HUES64 (cell line): ENCODE measurements around the gene RALGPS1.

Experiments
- H3K27ac ChIP-seq: 2 replicates; pipeline ENCODE4 v1.7.0; 2013; ENCODE audit warnings: low read depth, low read length, inconsistent platforms
- H3K27me3 ChIP-seq: 2 replicates; pipeline ENCODE4 v1.6.1; 2013; ENCODE audit warnings: mild to moderate bottlenecking, low read length; ENCODE audit not compliant: insufficient read depth
- H3K36me3 ChIP-seq: 2 replicates; pipeline ENCODE4 v1.6.1; 2013; ENCODE audit warnings: mild to moderate bottlenecking, low read length; ENCODE audit not compliant: insufficient read depth
- H3K4me1 ChIP-seq: 2 replicates; pipeline ENCODE4 v1.6.1; 2013; ENCODE audit warnings: mild to moderate bottlenecking, low read length, moderate library complexity; ENCODE audit not compliant: insufficient read depth
- H3K4me3 ChIP-seq: 2 replicates; pipeline ENCODE4 v1.5.1; 2013; ENCODE audit warnings: mild to moderate bottlenecking, low read length, moderate library complexity
- H3K9ac ChIP-seq: 2 replicates; pipeline ENCODE4 v1.6.1; 2013; ENCODE audit warnings: mild to moderate bottlenecking, low read depth, low read length
- H3K9me3 ChIP-seq: 2 replicates; pipeline ENCODE4 v1.6.1; 2013; ENCODE audit warnings: low read depth, low read length; ENCODE audit not compliant: insufficient read depth
- WGBS: fragments of 150-250, 120-280 bp; methylation state at CpG from one replicate; pipeline ENCODE4 v1.1.7; 2013; ENCODE audit warnings: missing lambda C conversion rate; 5-methylcytosine and 5-hydroxymethylcytosine counted together

RALGPS1 gene

DNA sequence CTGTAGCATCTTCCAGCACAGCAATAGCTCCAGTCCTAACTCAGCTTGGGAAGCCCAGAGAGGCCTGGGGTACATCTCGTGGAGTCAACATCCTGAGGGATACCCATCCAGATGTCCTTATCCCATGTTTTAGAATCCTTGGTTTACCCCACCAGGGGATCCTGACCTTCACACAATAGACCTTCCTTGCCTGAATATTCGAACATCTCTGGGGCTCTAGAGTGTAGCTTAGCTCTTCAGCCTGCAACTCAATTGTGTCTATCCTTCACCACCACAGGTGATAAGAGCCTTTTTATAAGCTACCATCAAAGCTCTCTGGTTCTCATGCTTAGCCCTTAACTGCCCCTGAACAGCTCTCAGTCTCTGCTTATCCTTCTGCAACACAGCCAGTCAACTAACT lies 7.5 kb upstream of the RALGPS1 start:
- Histone ChIP-seq H3K9ac (no peak overlapping the region; the same call in 1 of the 2 replicates), H3K4me1 (no peaks in the 10 kb centered on the region), H3K27me3 (peaks cover 9% of the 10 kb centered on the region), H3K9me3 (no peaks in the 10 kb centered on the region), H3K36me3 (no peaks in the 10 kb centered on the region), H3K4me3 (no peak overlapping the region), H3K27ac (no peak overlapping the region; the same call in 1 of the 2 replicates)
- WGBS, result 60% methylated on average over 2 of the region's 2 CpGs

GRCh38 chr9:126915281-126915816 lies 767 bp downstream of the RALGPS1 start:
- peaks cover 37% of the 10 kb centered on the region for H3K27me3 ChIP-seq
- peaks cover 21% of the 10 kb centered on the region for H3K4me1 ChIP-seq
- H3K9me3 ChIP-seq, result no peaks in the 10 kb centered on the region
- no peaks in the 10 kb centered on the region for H3K36me3 ChIP-seq
- peak overlapping the region; percentile 82 for H3K4me3 ChIP-seq
- 3% methylated on average over 41 of the region's 43 CpGs for WGBS
- H3K27ac ChIP-seq, result no peak overlapping the region
- peak overlapping the region; percentile 64; the same call in 1 of the 2 replicates for H3K9ac ChIP-seq

- WGBS, result 79% methylated on average over 15 of the region's 15 CpGs
- Histone ChIP-seq H3K27me3 (peaks cover 37% of the 10 kb centered on the region), H3K4me3 (peak overlapping the region; percentile 82), H3K4me1 (peaks cover 21% of the 10 kb centered on the region), H3K27ac (no peak overlapping the region), H3K9ac (no peak overlapping the region; the same call in 1 of the 2 replicates), H3K36me3 (no peaks in the 10 kb centered on the region), H3K9me3 (no peaks in the 10 kb centered on the region)
Observed at GRCh38 chr9:126915846-126916543, 1.4 kb downstream of the RALGPS1 start.

DNA sequence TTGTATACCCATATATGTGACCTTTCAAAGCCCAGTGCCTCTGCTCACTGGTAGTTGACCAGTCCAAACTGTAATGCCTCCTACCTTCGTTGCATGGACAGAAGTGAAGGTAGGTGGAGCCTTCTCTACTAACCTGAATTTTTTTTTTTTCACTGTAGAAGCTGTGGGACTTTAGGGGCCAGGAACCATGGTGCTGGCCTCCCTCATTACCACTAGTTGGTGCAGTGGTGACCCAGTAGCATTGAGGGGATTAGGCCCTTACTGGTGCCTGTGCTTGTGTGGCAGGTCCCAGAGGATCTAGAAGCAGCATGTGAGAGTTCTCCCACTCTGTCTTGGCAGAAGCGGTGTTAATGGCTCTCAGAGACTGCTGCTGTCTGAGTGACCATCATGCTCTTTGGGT lies 2.3 kb downstream of the RALGPS1 start:
- Histone ChIP-seq H3K9ac (no peak overlapping the region), H3K4me3 (no peak overlapping the region), H3K9me3 (no peaks in the 10 kb centered on the region), H3K4me1 (peaks cover 21% of the 10 kb centered on the region), H3K27ac (no peak overlapping the region), H3K36me3 (no peaks in the 10 kb centered on the region), H3K27me3 (peaks cover 29% of the 10 kb centered on the region)
- WGBS, result 56% methylated on average over 2 of the region's 2 CpGs

GRCh38 chr9:126919193-126919592 lies 4.6 kb downstream of the RALGPS1 start:
- no peak overlapping the region for H3K9ac ChIP-seq
- 92% methylated on average over 1 of the region's 1 CpG for WGBS
- H3K9me3 ChIP-seq, result no peaks in the 10 kb centered on the region
- H3K4me3 ChIP-seq, result no peak overlapping the region
- H3K27ac ChIP-seq, result no peak overlapping the region
- H3K4me1 ChIP-seq, result peaks cover 18% of the 10 kb centered on the region
- H3K27me3 ChIP-seq, result peaks cover 8% of the 10 kb centered on the region; the same call in 1 of the 2 replicates
- H3K36me3 ChIP-seq, result no peaks in the 10 kb centered on the region

- H3K9me3 ChIP-seq, result no peaks in the 10 kb centered on the region
- no peak overlapping the region for H3K4me3 ChIP-seq
- H3K27ac ChIP-seq, result no peak overlapping the region
- H3K27me3 ChIP-seq, result no peaks in the 10 kb centered on the region
- H3K9ac ChIP-seq, result no peak overlapping the region
- no peaks in the 10 kb centered on the region for H3K36me3 ChIP-seq
- H3K4me1 ChIP-seq, result 0 out of 2 replicates have a peak, but pooled peaks cover 2% of the 10 kb centered on the region
Observed at GRCh38 chr9:126925876-126926275, 11.3 kb downstream of the RALGPS1 start.

- WGBS, result 90% methylated on average over 2 of the region's 2 CpGs
- Histone ChIP-seq H3K27me3 (no peaks in the 10 kb centered on the region), H3K9ac (no peak overlapping the region), H3K4me3 (no peak overlapping the region), H3K4me1 (0 out of 2 replicates have a peak, but pooled peaks cover 2% of the 10 kb centered on the region), H3K36me3 (no peaks in the 10 kb centered on the region), H3K9me3 (no peaks in the 10 kb centered on the region), H3K27ac (no peak overlapping the region)
Observed at GRCh38 chr9:126926364-126926763, 11.8 kb downstream of the RALGPS1 start.

- H3K9ac ChIP-seq, result no peak overlapping the region
- no peaks in the 10 kb centered on the region for H3K27me3 ChIP-seq
- no peak overlapping the region for H3K27ac ChIP-seq
- H3K4me1 ChIP-seq, result 0 out of 2 replicates have a peak, but pooled peaks cover 2% of the 10 kb centered on the region
- H3K36me3 ChIP-seq, result no peaks in the 10 kb centered on the region
- WGBS, result 85% methylated on average over 6 of the region's 6 CpGs
- H3K4me3 ChIP-seq, result no peak overlapping the region
- no peaks in the 10 kb centered on the region for H3K9me3 ChIP-seq
Observed at GRCh38 chr9:126927419-126927818, 12.8 kb downstream of the RALGPS1 start.

GRCh38 chr9:126932871-126933321 lies 18.3 kb downstream of the RALGPS1 start:
- Histone ChIP-seq H3K36me3 (no peaks in the 10 kb centered on the region), H3K27me3 (no peaks in the 10 kb centered on the region), H3K9me3 (no peaks in the 10 kb centered on the region), H3K27ac (no peak overlapping the region), H3K9ac (no peak overlapping the region), H3K4me1 (peaks cover 9% of the 10 kb centered on the region; the same call in 1 of the 2 replicates), H3K4me3 (no peak overlapping the region)
- WGBS, result 64% methylated on average over 11 of the region's 11 CpGs

DNA sequence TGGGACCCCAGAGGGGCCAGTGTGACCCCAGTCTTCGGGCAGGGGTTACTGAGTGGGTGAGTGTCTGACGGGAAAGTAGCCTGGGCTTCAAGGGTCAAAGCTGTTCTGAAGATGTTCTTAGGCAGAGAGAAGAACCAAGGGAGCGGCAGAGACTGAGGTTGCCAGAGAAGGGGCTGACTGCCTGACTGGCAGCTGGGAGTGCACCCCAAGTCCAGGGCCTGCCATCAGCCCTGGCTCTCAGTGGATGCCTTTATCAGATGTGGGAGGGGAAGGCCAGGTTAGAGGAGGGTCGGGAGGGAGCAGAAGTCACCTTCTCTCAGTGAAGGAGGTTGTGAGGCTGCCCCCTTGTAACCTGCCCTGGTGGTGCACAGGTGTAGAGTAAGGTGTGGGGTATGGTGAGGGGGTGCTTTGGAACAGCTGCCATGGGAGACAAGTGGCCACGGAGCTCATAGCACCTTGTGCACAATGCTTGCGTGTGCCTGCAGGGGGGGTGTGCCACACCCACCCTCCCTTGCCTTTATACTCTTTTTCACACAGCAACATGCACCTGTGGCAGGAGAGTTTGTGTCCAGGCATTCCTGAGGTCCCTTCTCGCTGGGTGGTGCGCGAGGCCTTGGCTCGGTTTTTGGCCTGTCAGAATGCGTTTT lies 18.9 kb downstream of the RALGPS1 start:
- H3K27me3 ChIP-seq, result no peaks in the 10 kb centered on the region
- no peak overlapping the region for H3K9ac ChIP-seq
- no peak overlapping the region for H3K27ac ChIP-seq
- H3K4me1 ChIP-seq, result peaks cover 9% of the 10 kb centered on the region; the same call in 1 of the 2 replicates
- H3K4me3 ChIP-seq, result no peak overlapping the region
- H3K36me3 ChIP-seq, result no peaks in the 10 kb centered on the region
- WGBS, result 88% methylated on average over 11 of the region's 11 CpGs
- H3K9me3 ChIP-seq, result no peaks in the 10 kb centered on the region

DNA sequence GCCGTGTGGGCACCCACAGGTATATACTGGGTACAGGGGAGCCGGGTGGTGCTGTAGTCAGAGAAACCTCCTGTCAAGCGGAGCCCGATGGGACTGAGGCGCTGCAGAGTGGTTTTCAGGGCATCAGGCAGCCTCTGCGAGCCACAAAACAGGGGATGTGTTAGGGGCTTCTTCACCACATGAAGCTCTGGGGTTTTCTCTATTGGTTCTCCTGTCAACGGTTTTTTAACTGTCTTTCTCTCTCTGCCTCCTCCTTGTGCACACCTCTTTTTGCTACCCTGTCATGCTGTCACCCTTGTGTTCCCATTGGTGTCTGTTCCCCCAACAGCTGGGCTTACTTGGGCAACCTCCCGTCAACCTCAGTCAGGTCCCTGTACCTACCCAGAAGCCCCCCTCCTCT lies 19.9 kb downstream of the RALGPS1 start:
- WGBS, result 92% methylated on average over 8 of the region's 8 CpGs
- H3K9ac ChIP-seq, result no peak overlapping the region

More for the DNA sequence above, 19.9 kb downstream of the RALGPS1 start:
- Histone ChIP-seq H3K36me3 (no peaks in the 10 kb centered on the region), H3K4me3 (no peak overlapping the region), H3K27me3 (no peaks in the 10 kb centered on the region), H3K9me3 (no peaks in the 10 kb centered on the region), H3K27ac (no peak overlapping the region), H3K4me1 (peaks cover 9% of the 10 kb centered on the region; the same call in 1 of the 2 replicates)
